GM11168 (cell line): ENCODE measurements around the gene GRM8.

Source experiments
- in situ Hi-C: fragments of 300-500 bp; cut with MboI; formaldehyde crosslinking; loops from one replicate; pipeline ENCODE4 v1.12.0; 2022; ENCODE audit warnings: low sequenced_read_pairs; ENCODE audit not compliant: unreplicated experiment

The GRM8 gene

GRCh38 chr7:126606331-126606730 lies 646.4 kb downstream of the GRM8 start:
- in situ Hi-C loops, result no loop called here

DNA sequence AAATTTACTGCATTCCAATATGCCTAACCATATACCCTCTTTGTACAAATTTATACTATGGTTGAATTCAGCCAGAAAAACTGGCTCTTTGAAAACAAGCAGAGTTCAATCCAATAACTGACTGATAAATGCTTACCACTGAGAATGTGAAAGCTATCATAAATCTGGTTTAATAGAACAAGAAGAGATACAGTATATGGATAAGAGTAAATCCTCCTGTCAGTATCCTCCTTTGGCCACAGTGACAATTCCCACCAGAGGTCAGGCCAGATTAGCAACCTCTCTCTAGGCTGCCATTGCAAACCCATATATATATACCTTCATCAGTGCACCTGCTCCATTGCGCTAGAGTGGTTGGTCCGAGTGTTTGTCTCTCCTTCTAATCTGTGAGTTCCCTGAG lies 647.2 kb downstream of the GRM8 start:
- in situ Hi-C loops, result no loop called here

DNA sequence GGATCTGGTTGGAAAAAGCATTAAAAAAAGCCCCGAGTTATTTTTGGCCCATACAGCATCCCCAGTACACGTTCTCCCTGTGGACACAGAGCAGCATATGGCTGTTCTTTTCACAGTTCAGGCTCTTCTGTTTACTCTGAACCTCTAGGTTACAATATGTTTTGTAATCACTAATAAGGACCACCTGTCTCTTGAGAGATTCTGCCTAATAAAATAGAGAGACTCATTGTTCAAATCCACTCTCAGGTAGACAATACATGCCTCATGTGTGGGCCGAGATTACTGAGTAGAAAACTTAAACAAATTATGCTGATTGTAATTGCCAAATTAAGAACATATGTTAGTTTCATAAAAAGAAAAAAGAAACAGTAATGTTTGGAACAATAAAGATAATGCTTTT lies 647.7 kb downstream of the GRM8 start:
- in situ Hi-C loops, result no loop called here

- in situ Hi-C loops, result no loop called here
Observed at GRCh38 chr7:126589068-126589684, 663.6 kb downstream of the GRM8 start.

- in situ Hi-C loops, result no loop called here
Observed at GRCh38 chr7:126578338-126578737, 674.4 kb downstream of the GRM8 start.

- in situ Hi-C loops, result no loop called here
Observed at GRCh38 chr7:126574276-126575250, 678.2 kb downstream of the GRM8 start.

- in situ Hi-C loops, result no loop called here
Observed at GRCh38 chr7:126570845-126571244, 681.9 kb downstream of the GRM8 start.

DNA sequence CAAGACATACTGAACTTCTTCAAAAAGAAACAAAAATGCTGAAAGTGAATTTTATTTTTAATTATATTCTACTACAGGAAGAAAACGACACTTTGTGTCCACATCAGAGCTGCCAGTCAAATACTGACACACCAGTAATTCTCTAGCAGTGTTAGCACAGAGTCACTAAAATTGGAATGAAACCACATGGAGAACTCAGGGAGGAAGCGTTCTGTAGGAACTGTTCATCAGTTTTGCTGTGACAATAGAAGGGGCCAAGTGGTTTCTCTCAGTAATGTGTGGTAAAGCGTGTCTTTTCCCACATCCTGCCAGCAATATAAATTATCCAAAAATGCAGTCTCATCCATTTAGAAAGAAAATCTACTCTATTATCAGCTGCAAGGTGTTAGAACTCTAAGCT lies 683.3 kb downstream of the GRM8 start:
- in situ Hi-C loops, result no loop called here

DNA sequence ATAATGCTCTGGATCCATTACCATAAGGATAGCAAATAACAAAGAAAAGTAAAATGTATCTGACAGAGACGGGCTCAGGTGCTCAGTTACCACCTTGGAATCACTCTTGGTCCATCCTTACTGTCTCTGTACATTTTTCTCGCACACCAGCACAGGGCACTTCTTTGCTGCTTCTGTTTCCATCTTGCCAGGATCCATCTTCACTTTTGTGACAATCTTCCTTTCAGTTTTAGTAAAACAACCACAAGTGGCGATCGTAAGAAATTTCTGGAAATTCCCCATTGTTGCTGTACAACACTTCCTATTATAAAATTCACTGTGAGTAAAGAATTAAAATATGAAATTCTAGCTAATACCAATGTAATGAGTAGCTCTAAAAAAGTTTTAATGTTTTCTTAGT lies 695.5 kb downstream of the GRM8 start:
- in situ Hi-C loops, result no loop called here

DNA sequence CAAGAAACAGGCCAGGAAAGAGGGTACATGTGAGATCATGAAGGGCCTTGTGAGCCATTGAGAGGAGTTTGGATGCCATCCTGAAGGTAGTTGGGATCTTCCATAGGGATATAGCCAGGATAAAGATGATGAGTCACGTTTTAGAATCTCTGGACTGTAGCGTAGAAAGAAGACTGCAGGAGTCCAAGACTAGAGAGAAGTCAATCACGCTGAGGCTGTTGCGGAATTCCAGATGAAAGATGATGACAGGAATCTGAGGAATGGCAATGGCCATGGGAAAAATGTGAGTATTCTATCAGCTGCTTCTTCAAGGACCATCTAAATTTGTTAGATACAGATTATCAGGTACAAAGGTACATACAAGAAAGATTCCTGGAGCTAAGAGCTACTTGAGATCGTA lies 711.3 kb downstream of the GRM8 start:
- in situ Hi-C loops, result no loop called here

DNA sequence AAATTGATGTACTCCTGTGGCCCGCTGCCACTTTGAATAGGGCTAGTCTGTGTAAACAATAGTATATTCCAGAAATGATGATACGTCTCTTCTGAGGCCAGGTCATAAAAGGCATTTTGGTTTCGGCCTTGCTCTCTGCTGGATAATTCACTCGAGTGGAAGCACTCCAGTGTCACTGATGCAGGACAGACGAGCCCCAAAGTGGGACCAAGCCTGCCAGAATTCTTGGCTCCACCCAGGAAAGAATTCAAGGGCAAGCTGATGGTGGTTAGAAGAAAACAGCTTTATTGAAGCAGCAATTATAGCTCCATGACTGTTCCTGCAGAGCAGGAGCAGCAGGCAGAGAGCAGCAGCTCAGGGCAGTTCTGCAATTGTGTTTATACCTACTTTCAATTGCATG lies 717.6 kb downstream of the GRM8 start:
- in situ Hi-C loops, result no loop called here

- in situ Hi-C loops, result no loop called here
Observed at GRCh38 chr7:126533715-126534114, 719.0 kb downstream of the GRM8 start.

GRCh38 chr7:126529833-126530232 lies 722.9 kb downstream of the GRM8 start:
- in situ Hi-C loops, result no loop called here

GRCh38 chr7:126529254-126529653 lies 723.5 kb downstream of the GRM8 start:
- in situ Hi-C loops, result no loop called here

- in situ Hi-C loops, result no loop called here
Observed at GRCh38 chr7:126525906-126526305, 726.8 kb downstream of the GRM8 start.

DNA sequence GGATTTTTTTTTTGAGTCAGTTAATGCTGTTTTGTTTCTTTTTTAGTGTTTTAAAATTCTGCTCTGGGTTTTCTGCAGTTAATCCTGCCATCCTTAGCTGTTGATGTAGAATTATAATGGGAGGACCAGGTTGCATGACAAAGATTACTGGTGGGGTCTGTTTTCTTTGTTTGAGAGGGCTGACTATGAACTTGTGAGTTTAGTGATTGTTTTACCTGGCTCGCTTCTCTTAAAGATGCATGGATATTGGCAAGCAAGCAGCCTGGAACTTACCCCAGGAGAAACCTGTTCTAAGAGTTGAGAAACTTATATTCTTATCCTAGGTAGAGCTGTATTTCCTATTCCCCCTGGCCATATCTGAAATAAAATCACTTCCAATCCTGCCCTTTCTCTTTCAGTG lies 727.8 kb downstream of the GRM8 start:
- in situ Hi-C loops, result no loop called here

DNA sequence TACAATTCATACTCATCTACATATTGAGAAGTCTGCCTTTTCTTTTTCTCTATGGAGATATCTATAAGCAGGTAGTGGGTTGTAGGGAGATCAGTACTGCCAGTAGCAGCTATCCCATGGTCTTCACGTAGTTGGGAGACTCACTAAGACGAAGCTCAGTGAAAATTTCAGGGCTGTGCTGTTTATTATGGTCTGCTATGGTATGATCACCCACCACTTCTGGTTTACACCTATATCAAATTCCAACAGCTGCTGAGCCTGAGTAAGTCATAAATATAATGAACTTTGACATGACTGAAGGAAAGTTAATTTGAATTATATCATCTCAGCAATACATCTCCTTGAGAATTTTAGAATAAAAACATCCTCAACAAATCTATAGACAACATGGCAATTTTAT lies 741.7 kb downstream of the GRM8 start:
- in situ Hi-C loops, result no loop called here

- in situ Hi-C loops, result no loop called here
Observed at GRCh38 chr7:126501617-126502016, 751.1 kb downstream of the GRM8 start.

DNA sequence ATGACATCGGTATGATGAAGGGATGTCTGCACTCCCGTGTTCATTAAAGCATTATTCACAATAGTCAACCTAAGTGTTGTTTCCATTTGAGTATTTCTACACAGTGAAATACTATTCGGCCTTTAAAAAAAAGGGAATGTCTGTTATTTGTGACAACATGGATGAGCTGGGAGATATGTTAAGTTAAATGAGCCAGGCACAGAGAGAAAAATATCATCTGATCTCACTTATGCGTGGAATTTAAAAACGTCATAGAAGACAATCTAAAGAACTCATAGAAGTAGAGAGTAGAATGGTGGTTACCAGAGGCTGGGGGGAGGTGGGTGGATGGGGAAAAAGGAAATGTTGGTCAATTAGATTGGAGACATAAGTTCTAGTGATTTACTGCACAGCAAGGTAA lies 753.3 kb downstream of the GRM8 start:
- in situ Hi-C loops, result no loop called here

DNA sequence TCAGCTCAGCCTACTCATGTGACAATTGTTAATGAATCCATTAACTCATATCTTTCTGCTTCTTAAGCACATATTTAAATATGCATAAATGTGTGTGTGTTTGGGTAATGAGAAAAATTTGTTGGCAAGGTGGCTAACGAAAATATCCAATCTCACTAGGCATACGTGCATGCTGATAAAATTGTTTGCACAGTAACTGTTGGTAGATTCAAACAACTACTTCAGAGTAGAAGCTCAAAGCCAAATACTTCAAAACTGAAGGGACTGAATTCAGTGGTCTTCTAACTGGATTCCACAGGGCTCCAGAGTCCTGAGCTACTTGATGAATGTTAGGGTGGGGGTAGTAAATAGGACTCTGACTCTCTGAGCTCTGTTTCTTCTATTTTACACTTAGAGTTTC lies 757.0 kb downstream of the GRM8 start:
- in situ Hi-C loops, result no loop called here

- in situ Hi-C loops, result no loop called here
Observed at GRCh38 chr7:126495001-126495400, 757.7 kb downstream of the GRM8 start.

GRCh38 chr7:126493801-126494200 lies 758.9 kb downstream of the GRM8 start:
- in situ Hi-C loops, result no loop called here
